Stomach (tissue), 9 donors: ENCODE data around the gene ZNF597. TPM values are rescaled to one million over a fixed set of nuclear protein-coding genes. Genes with fewer than 3 reads are reported as not detected.

Source experiments
- DNase-seq, 2 donors: peaks; one replicate each; pipeline versions ENCODE4 v3.0.0 to v3.0.0-alpha.2; 2013 to 2019
- H3K27ac ChIP-seq, 5 donors: fragments of 200-600 bp in 4 of 5; sonication (generic) in 4 of 5; one replicate each; pipeline ENCODE4 v1.5.1; 2013 to 2019; ENCODE audit warnings: mild to moderate bottlenecking in 1 of 5, moderate library complexity in 1 of 5
- H3K27me3 ChIP-seq, 3 donors: fragments of 200-600 bp; sonication (generic); one replicate each; pipeline ENCODE4 v1.5.1; 2017 to 2019; ENCODE audit warnings: mixed run types in 1 of 3
- H3K36me3 ChIP-seq, 4 donors: fragments of 200-600 bp; sonication (generic); 1 replicate in 3 of 4; 2 replicates in 1 of 4; pipeline ENCODE4 v1.5.1; 2016 to 2019
- H3K4me1 ChIP-seq, 4 donors: fragments of 200-600 bp; sonication (generic); one replicate each; pipeline ENCODE4 v1.5.1; 2016 to 2019
- H3K4me3 ChIP-seq, 4 donors: fragments of 200-600 bp; sonication (generic) in 3 of 4; one replicate each; pipeline ENCODE4 v1.5.1; 2016 to 2019; ENCODE audit warnings: mild to moderate bottlenecking in 1 of 4
- H3K9me3 ChIP-seq, 4 donors: fragments of 200-600 bp; sonication (generic); one replicate each; pipeline ENCODE4 v1.5.1; 2016 to 2019
- EP300 ChIP-seq: sonication (generic); formaldehyde crosslinking; IDR thresholded peaks from one replicate; pipeline ENCODE4 v1.6.1; 2017; ENCODE audit warnings: antibody characterized with exemption
- POLR2A ChIP-seq, 4 donors: fragments of 450-650 bp; IDR thresholded peaks; one replicate each; pipeline ENCODE4 v1.6.1; 2016; ENCODE audit warnings: antibody characterized with exemption in 4 of 4, control low read depth in 2 of 4, mild to moderate bottlenecking in 1 of 4, moderate library complexity in 1 of 4
- POLR2AphosphoS5 ChIP-seq, 3 donors: sonication (generic); formaldehyde crosslinking; IDR thresholded peaks; one replicate each; pipeline ENCODE4 v1.6.1; 2016; ENCODE audit warnings: antibody characterized with exemption in 3 of 3
- WGBS, 5 donors: extraction: QIAGEN DNeasy Blood & Tissue Kit in 3 of 5; methylation state at CpG; one replicate each; pipeline versions ENCODE4 v1.1.5 to v1.1.7; 2013 to 2018; 5-methylcytosine and 5-hydroxymethylcytosine counted together
- intact Hi-C: fragments of 100-400 bp; cut with DNase I; formaldehyde crosslinking; loops from one replicate; pipeline ENCODE4 v1.15.1; 2023; ENCODE audit warnings: low total_unique reads
- polyA plus RNA-seq, 3 donors: library from polyadenylated mRNA; stranded (reverse); fragments of 200-250 nt; gene quantifications; one replicate each; pipeline ENCODE4 v1.2.3, GENCODE V29; 2013
- small RNA-seq, 4 donors: library from RNA; depleted of rRNA; stranded (forward); fragments of <200 nt; gene quantifications; one replicate each; pipeline ENCODE3, GENCODE V24; 2016
- total RNA-seq, 5 donors: library from RNA; depleted of rRNA; stranded (reverse); fragments of >200 nt; gene quantifications; one replicate each; pipeline versions ENCODE4 v1.1.0 to v1.2.3, GENCODE V29; 2014 to 2016
- TF ChIP-seq, protein P1 (sequence below), 7 experiments: fragments of 450-650 bp in 4 of 7; fragments of 200-600 bp in 3 of 7; sonication (generic) in 3 of 7; IDR thresholded peaks; one replicate each; pipeline ENCODE4 v1.5.1; 2016 to 2019; ENCODE audit warnings: antibody characterized with exemption in 7 of 7, control low read depth in 2 of 7, mild to moderate bottlenecking in 1 of 7
- donor health status: healthy with polysubstance abuse.
- donor health status: Bipolar disorder and iron deficiency.
- donor health status: healthy.

Gene ZNF597
- total and polyA plus RNA-seq, 8 donors = 0.45 to 2.2 (median 0.78) TPM; not detected in 1

DNA sequence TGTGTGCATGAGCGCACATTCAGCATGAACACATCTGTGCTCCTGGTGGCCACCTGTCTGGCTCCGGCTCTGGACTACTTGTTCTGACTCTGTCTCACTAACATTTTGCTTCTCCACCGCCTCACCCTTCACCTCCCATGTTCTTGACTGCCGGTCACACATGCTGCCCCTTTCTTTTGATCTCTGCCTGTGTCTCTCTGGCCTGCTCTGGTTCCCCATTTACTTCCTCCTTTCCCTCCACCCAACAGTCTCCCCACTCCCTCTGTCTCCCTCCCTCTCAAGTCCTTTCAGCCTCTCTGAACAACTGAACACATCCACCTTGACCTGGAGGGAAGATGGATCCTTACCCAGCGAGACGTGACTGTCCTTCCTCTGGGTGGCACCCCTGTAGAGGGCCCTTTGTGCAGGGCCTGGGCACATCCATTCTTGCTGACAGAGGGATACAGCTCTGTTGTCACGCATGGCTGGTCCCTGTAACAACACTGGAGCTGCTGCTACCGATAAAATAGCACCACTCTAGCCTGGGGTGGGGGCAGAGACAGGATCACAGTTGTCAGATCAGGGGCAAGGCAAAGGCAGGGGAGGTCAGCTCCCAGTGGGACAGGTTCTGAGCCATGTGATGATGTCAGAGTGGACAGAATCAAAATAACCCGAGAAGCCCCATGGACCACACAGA, 53.5 kb downstream of the ZNF597 start:
- Histone ChIP-seq H3K36me3 (peaks cover 58 to 91% (median 89%) of the 10 kb centered on the region in 4 donors), H3K4me1 (no peaks in the 10 kb centered on the region), H3K9me3 (peaks cover 38 to 85% (median 83%) of the 10 kb centered on the region in 4 donors), H3K27ac (no peak overlapping the region), H3K4me3 (no peak overlapping the region), H3K27me3 (no peaks in the 10 kb centered on the region)
- intact Hi-C loops = no loop called here
- 85 to 99% (median 97%) methylated on average over 9 of the region's 9 CpGs for WGBS, 5 donors
- no peak for TF ChIP-seq POLR2AphosphoS5 (IDR thresholded peaks at IDR 0.05)
- no peak for TF ChIP-seq POLR2A (IDR thresholded peaks at IDR 0.05)
- TF ChIP-seq, protein P1, sequence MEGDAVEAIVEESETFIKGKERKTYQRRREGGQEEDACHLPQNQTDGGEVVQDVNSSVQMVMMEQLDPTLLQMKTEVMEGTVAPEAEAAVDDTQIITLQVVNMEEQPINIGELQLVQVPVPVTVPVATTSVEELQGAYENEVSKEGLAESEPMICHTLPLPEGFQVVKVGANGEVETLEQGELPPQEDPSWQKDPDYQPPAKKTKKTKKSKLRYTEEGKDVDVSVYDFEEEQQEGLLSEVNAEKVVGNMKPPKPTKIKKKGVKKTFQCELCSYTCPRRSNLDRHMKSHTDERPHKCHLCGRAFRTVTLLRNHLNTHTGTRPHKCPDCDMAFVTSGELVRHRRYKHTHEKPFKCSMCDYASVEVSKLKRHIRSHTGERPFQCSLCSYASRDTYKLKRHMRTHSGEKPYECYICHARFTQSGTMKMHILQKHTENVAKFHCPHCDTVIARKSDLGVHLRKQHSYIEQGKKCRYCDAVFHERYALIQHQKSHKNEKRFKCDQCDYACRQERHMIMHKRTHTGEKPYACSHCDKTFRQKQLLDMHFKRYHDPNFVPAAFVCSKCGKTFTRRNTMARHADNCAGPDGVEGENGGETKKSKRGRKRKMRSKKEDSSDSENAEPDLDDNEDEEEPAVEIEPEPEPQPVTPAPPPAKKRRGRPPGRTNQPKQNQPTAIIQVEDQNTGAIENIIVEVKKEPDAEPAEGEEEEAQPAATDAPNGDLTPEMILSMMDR (IDR thresholded peaks at IDR 0.05) = no peak
- TF ChIP-seq EP300 = no peak
- no peak for DNase-seq

DNA sequence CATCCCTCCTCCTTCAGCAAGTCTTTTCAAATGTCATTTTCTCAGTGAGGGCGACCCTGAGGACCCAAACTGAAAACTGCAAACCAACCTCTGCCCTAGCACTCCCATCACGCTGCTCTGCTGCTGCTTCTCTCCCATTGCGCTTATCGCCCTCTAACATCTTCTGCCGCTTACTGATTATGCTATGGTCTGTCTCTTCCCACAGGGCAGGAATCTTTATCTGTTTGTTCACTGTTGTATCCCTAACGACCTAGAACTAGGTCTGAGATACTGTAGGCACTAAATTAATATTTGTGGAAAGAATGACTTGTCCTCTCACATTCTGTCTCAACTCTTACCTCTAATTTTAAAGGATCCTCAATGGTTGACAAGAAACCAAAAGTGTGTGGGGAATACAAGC, 55.0 kb downstream of the ZNF597 start:
- DNase-seq = no peak
- no peaks in the 10 kb centered on the region for H3K4me1 ChIP-seq
- H3K27ac ChIP-seq = no peak overlapping the region
- H3K27me3 ChIP-seq = no peaks in the 10 kb centered on the region
- intact Hi-C loops = no loop called here
- TF ChIP-seq, protein P1 (IDR thresholded peaks at IDR 0.05) = no peak
- TF ChIP-seq POLR2AphosphoS5 (IDR thresholded peaks at IDR 0.05) (no peak), EP300 (no peak), POLR2A (IDR thresholded peaks at IDR 0.05) (no peak)
- H3K9me3 ChIP-seq = peaks cover 52 to 82% (median 69%) of the 10 kb centered on the region in 4 donors
- no peak overlapping the region for H3K4me3 ChIP-seq
- H3K36me3 ChIP-seq = peaks cover 61 to 91% (median 89%) of the 10 kb centered on the region in 4 donors
- 92 to 95% (median 94%) methylated on average over 6 of the region's 6 CpGs for WGBS, 5 donors

DNA sequence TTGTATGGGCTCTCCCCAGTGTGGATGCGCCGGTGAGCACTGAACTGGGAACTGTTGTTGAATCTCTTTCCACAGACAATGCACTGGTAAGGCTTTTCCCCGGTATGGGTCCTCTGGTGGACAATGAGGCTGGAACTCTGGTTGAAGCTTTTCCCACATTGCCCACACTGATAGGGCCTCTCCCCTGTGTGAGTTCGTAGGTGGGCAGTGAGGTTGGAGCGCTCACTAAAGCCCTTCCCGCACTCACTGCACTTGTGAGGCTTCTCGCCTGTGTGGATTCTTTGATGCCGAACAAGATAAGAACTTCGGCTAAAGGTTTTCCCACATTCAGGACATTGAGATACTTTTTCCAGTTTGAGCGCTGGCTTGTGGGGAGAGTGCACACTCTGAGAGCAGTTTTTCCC, 60.3 kb downstream of the ZNF597 start:
- WGBS, 5 donors = 97 to 99% (median 98%) methylated on average over 10 of the region's 10 CpGs
- TF ChIP-seq POLR2AphosphoS5 (IDR thresholded peaks at IDR 0.05) = no peak
- no peak for TF ChIP-seq POLR2A (IDR thresholded peaks at IDR 0.05)
- TF ChIP-seq, protein P1 (IDR thresholded peaks at IDR 0.05) = no peak
- TF ChIP-seq EP300 = no peak
- Histone ChIP-seq H3K27ac (no peak overlapping the region), H3K9me3 (peaks cover 19 to 89% (median 40%) of the 10 kb centered on the region in 4 donors), H3K36me3 (peaks cover 39 to 90% (median 61%) of the 10 kb centered on the region in 4 donors), H3K27me3 (no peaks in the 10 kb centered on the region), H3K4me3 (no peak overlapping the region), H3K4me1 (no peaks in the 10 kb centered on the region)
- intact Hi-C loops = no loop called here
- DNase-seq = no peak

Small RNA genes lying within 50 kb of the gene (small RNA-seq; reads per million reads assigned to genes)
- gene MIR6126 = 0 reads per million in 4 donors

Other genes starting within 250 kb of the ZNF597 start
- 1 to 10 TPM; 4.7 to 8.7 (median 6.2) TPM for gene ZNF200, start 208.3 kb downstream of the ZNF597 start, total RNA-seq
- gene ZNF200, start 208.3 kb downstream of the ZNF597 start, polyA plus RNA-seq = 1 to 10 TPM; 2.2 to 3.1 (median 2.9) TPM
- 10 to 100 TPM in 1 of 5 donors, 1 to 10 TPM in 3, under 1 TPM in 1; 0.58 to 24.5 (median 1.7) TPM for gene MEFV, start 186.9 kb downstream of the ZNF597 start, total RNA-seq
- under 1 TPM; 0.15 to 0.44 (median 0.20) TPM for gene MEFV, start 186.9 kb downstream of the ZNF597 start, polyA plus RNA-seq
- 10 to 100 TPM; 23.5 to 67.0 (median 46.0) TPM for gene ZNF263, start 160.0 kb downstream of the ZNF597 start, total RNA-seq
- 10 to 100 TPM; 10.8 to 29.6 (median 16.0) TPM for gene ZNF263, start 160.0 kb downstream of the ZNF597 start, polyA plus RNA-seq
- 1 to 10 TPM in 3 of 5 donors, not detected in 2; 1.6 to 8.3 (median 1.8) TPM for gene TIGD7, start 138.1 kb downstream of the ZNF597 start, total RNA-seq
- gene TIGD7, start 138.1 kb downstream of the ZNF597 start, polyA plus RNA-seq = 1 to 10 TPM; 2.1 to 3.7 (median 2.8) TPM
- 10 to 100 TPM; 16.1 to 52.5 (median 25.0) TPM for gene ZNF75A, start 138.0 kb downstream of the ZNF597 start, total RNA-seq
- 10 to 100 TPM in 2 of 3 donors, 1 to 10 TPM in 1; 8.0 to 15.6 (median 10.5) TPM for gene ZNF75A, start 138.0 kb downstream of the ZNF597 start, polyA plus RNA-seq
- gene OR2C1, start 87.6 kb downstream of the ZNF597 start, total RNA-seq = not detected
- not detected for gene OR2C1, start 87.6 kb downstream of the ZNF597 start, polyA plus RNA-seq
- 10 to 100 TPM in 1 of 5 donors, 1 to 10 TPM in 4; 2.6 to 11.7 (median 5.4) TPM for gene ZSCAN32, start 42.5 kb downstream of the ZNF597 start, total RNA-seq
- gene ZSCAN32, start 42.5 kb downstream of the ZNF597 start, polyA plus RNA-seq = 10 to 100 TPM in 1 of 3 donors, 1 to 10 TPM in 2; 7.7 to 10.7 (median 8.0) TPM
- gene ZNF174, start 42.3 kb downstream of the ZNF597 start, total RNA-seq = 10 to 100 TPM in 4 of 5 donors, 1 to 10 TPM in 1; 6.6 to 52.5 (median 21.7) TPM
- 1 to 10 TPM; 4.2 to 5.6 (median 5.0) TPM for gene ZNF174, start 42.3 kb downstream of the ZNF597 start, polyA plus RNA-seq
- gene NAA60, start 176 bp upstream of the ZNF597 start, total RNA-seq = 100 to 1,000 TPM in 2 of 5 donors, 10 to 100 TPM in 3; 25.3 to 155 (median 84.9) TPM
- 10 to 100 TPM; 39.3 to 55.3 (median 54.4) TPM for gene NAA60, start 176 bp upstream of the ZNF597 start, polyA plus RNA-seq
- gene C16orf90, start 52.0 kb upstream of the ZNF597 start, total RNA-seq = not detected
- not detected for gene C16orf90, start 52.0 kb upstream of the ZNF597 start, polyA plus RNA-seq
- 10 to 100 TPM in 4 of 5 donors, 1 to 10 TPM in 1; 9.0 to 52.7 (median 22.2) TPM for gene CLUAP1, start 57.5 kb upstream of the ZNF597 start, total RNA-seq
- 10 to 100 TPM in 1 of 3 donors, 1 to 10 TPM in 2; 6.7 to 14.1 (median 7.6) TPM for gene CLUAP1, start 57.5 kb upstream of the ZNF597 start, polyA plus RNA-seq
- 10 to 100 TPM in 2 of 5 donors, 1 to 10 TPM in 2, not detected in 1; 1.7 to 17.0 (median 12.8) TPM for gene NLRC3, start 133.9 kb upstream of the ZNF597 start, total RNA-seq
- gene NLRC3, start 133.9 kb upstream of the ZNF597 start, polyA plus RNA-seq = under 1 TPM; 0.45 to 0.50 (median 0.46) TPM
- 10 to 100 TPM in 1 of 5 donors, 1 to 10 TPM in 4; 5.1 to 19.7 (median 8.0) TPM for gene SLX4, start 168.1 kb upstream of the ZNF597 start, total RNA-seq
- 1 to 10 TPM in 1 of 3 donors, under 1 TPM in 2; 0.76 to 1.3 (median 1.00) TPM for gene SLX4, start 168.1 kb upstream of the ZNF597 start, polyA plus RNA-seq
- 100 to 1,000 TPM in 1 of 5 donors, 10 to 100 TPM in 4; 35.2 to 128 (median 43.0) TPM for gene DNASE1, start 211.2 kb upstream of the ZNF597 start, total RNA-seq
- 10 to 100 TPM; 10.4 to 25.7 (median 25.0) TPM for gene DNASE1, start 211.2 kb upstream of the ZNF597 start, polyA plus RNA-seq